ENCODE results near the gene YES1. TPM values are rescaled to one million over a fixed set of nuclear protein-coding genes. Genes with fewer than 3 reads are reported as not detected.

YES1 gene
- polyA plus RNA-seq, 1 donor (not counting 4 experiments of a cell fraction or from before 2014, with no cell fraction given), result 22.9 TPM

- H3K4me3 ChIP-seq (ENCODE audit: control insufficient read depth in 2 of 3, extremely low read depth in 1 of 3, insufficient read depth in 2 of 3, low read depth in 1 of 3, low read length in 3 of 3), result no peak overlapping the region
- no peak overlapping the region for H2AFZ ChIP-seq (ENCODE audit: control insufficient read depth, low read length)
- no peak for FAIRE-seq
- peaks cover 0 to 3% of the 10 kb centered on the region in 2 experiments for H3K36me3 ChIP-seq (ENCODE audit: control insufficient read depth in 2 of 2, extremely low read depth in 1 of 2, insufficient read depth in 2 of 2, low read length in 2 of 2)
- H3K4me1 ChIP-seq (ENCODE audit: control insufficient read depth, extremely low read depth, insufficient read depth, low read length), result no peaks in the 10 kb centered on the region
- no peak for DNase-seq (ENCODE audit: low read depth, low spot score)
- H3K27me3 ChIP-seq (ENCODE audit: control insufficient read depth, extremely low read depth, insufficient read depth, low read length), result no peaks in the 10 kb centered on the region
- no peaks in the 10 kb centered on the region for H3K9me3 ChIP-seq (ENCODE audit: control insufficient read depth, low read depth, low read length)
- H3K27ac ChIP-seq (ENCODE audit: control insufficient read depth, insufficient read depth, low read length), result no peak overlapping the region
- H3K4me2 ChIP-seq (ENCODE audit: control insufficient read depth, extremely low read depth, insufficient read depth, low read depth, low read length), result no peak overlapping the region
- dilution Hi-C loops (cut with MboI; ENCODE audit: extremely low pct_ligation_motif_present, low sequenced_read_pairs), result no loop called here
- H3K79me2 ChIP-seq (ENCODE audit: control insufficient read depth, insufficient read depth, low read length), result peaks cover 21% of the 10 kb centered on the region
- no peaks in the 10 kb centered on the region for H4K20me1 ChIP-seq (ENCODE audit: control insufficient read depth, extremely low read depth, insufficient read depth, low read length)
- TF ChIP-seq EZH2 (IDR thresholded peaks at IDR 0.05; ENCODE audit: low read length) (no peak), CTCF (optimal IDR thresholded peaks at IDR 0.05 in 1 of 3, IDR thresholded peaks at IDR 0.05 in 1 of 3, conservative IDR thresholded peaks at IDR 0.05 in 1 of 3; ENCODE audit: extremely low read depth in 1 of 3, insufficient read depth in 2 of 3, low read length in 3 of 3) (no peak)
- no peaks in the 10 kb centered on the region for H3K9me1 ChIP-seq (ENCODE audit: control insufficient read depth, extremely low read depth, insufficient read depth, low read length)
- H3K9ac ChIP-seq (ENCODE audit: control insufficient read depth, extremely low read depth, insufficient read depth, low read length), result no peak overlapping the region
Measured at GRCh38 chr18:755506-755905, 56.5 kb downstream of the YES1 start.

GRCh38 chr18:754656-755055 lies 57.4 kb downstream of the YES1 start:
- no peaks in the 10 kb centered on the region for H4K20me1 ChIP-seq (ENCODE audit: control insufficient read depth, extremely low read depth, insufficient read depth, low read length)
- no peak for TF ChIP-seq EZH2 (IDR thresholded peaks at IDR 0.05; ENCODE audit: low read length)
- TF ChIP-seq CTCF (optimal IDR thresholded peaks at IDR 0.05 in 1 of 3, IDR thresholded peaks at IDR 0.05 in 1 of 3, conservative IDR thresholded peaks at IDR 0.05 in 1 of 3; ENCODE audit: extremely low read depth in 1 of 3, insufficient read depth in 2 of 3, low read length in 3 of 3), result no peak
- peaks cover 0 to 3% of the 10 kb centered on the region in 2 experiments for H3K36me3 ChIP-seq (ENCODE audit: control insufficient read depth in 2 of 2, extremely low read depth in 1 of 2, insufficient read depth in 2 of 2, low read length in 2 of 2)
- no peak for FAIRE-seq
- peaks cover 13% of the 10 kb centered on the region for H3K79me2 ChIP-seq (ENCODE audit: control insufficient read depth, insufficient read depth, low read length)
- dilution Hi-C loops (cut with MboI; ENCODE audit: extremely low pct_ligation_motif_present, low sequenced_read_pairs), result no loop called here
- no peaks in the 10 kb centered on the region for H3K4me1 ChIP-seq (ENCODE audit: control insufficient read depth, extremely low read depth, insufficient read depth, low read length)
- DNase-seq (ENCODE audit: low read depth, low spot score), result no peak
- H3K9me3 ChIP-seq (ENCODE audit: control insufficient read depth, low read depth, low read length), result no peaks in the 10 kb centered on the region
- no peaks in the 10 kb centered on the region for H3K27me3 ChIP-seq (ENCODE audit: control insufficient read depth, extremely low read depth, insufficient read depth, low read length)
- no peak overlapping the region for H2AFZ ChIP-seq (ENCODE audit: control insufficient read depth, low read length)
- no peaks in the 10 kb centered on the region for H3K9me1 ChIP-seq (ENCODE audit: control insufficient read depth, extremely low read depth, insufficient read depth, low read length)
- H3K27ac ChIP-seq (ENCODE audit: control insufficient read depth, insufficient read depth, low read length), result no peak overlapping the region
- no peak overlapping the region for H3K9ac ChIP-seq (ENCODE audit: control insufficient read depth, extremely low read depth, insufficient read depth, low read length)
- no peak overlapping the region for H3K4me2 ChIP-seq (ENCODE audit: control insufficient read depth, extremely low read depth, insufficient read depth, low read depth, low read length)
- no peak overlapping the region for H3K4me3 ChIP-seq (ENCODE audit: control insufficient read depth in 2 of 3, extremely low read depth in 1 of 3, insufficient read depth in 2 of 3, low read depth in 1 of 3, low read length in 3 of 3)

Data from keratinocyte (primary cell).